GM19023 (cell line): ENCODE data around the gene LCP2.

Source experiments
- ATAC-seq: cut with Tn5 transposase; IDR thresholded peaks from one replicate; pipeline ENCODE4 v1.9.1; 2021; ENCODE audit warnings: mild to moderate bottlenecking, moderate library complexity; ENCODE audit not compliant: unreplicated experiment

Gene LCP2

GRCh38 chr5:170297589-170298462 lies at the start of gene LCP2:
LCP2 (minus strand) TSS chr5:170297777; CDS start chr5:170297611, 166 bp downstream.
- peak; percentile 52 for ATAC-seq

GRCh38 chr5:170347022-170347567 lies 49.5 kb upstream of the LCP2 start:
- ATAC-seq = no peak

GRCh38 chr5:170345971-170346370 lies 48.4 kb upstream of the LCP2 start:
- ATAC-seq = no peak

GRCh38 chr5:170343177-170343576 lies 45.6 kb upstream of the LCP2 start:
- no peak for ATAC-seq

- no peak for ATAC-seq
Measured at GRCh38 chr5:170342153-170342725, 44.7 kb upstream of the LCP2 start.

GRCh38 chr5:170341545-170341944 lies 44.0 kb upstream of the LCP2 start:
- no peak for ATAC-seq

GRCh38 chr5:170339780-170340167 lies 42.2 kb upstream of the LCP2 start:
- no peak for ATAC-seq

- peak; percentile 91 for ATAC-seq
Measured at GRCh38 chr5:170338933-170339779, 41.6 kb upstream of the LCP2 start.

- no peak for ATAC-seq
Measured at GRCh38 chr5:170338291-170338690, 40.7 kb upstream of the LCP2 start.

- no peak for ATAC-seq
Measured at GRCh38 chr5:170337045-170337733, 39.6 kb upstream of the LCP2 start.

- ATAC-seq = no peak
Measured at GRCh38 chr5:170336065-170336464, 38.5 kb upstream of the LCP2 start.

GRCh38 chr5:170334626-170335025 lies 37.0 kb upstream of the LCP2 start:
- no peak for ATAC-seq

- peak; percentile 35 for ATAC-seq
Measured at GRCh38 chr5:170333161-170333910, 35.8 kb upstream of the LCP2 start.

GRCh38 chr5:170332058-170332457 lies 34.5 kb upstream of the LCP2 start:
- no peak for ATAC-seq

GRCh38 chr5:170330568-170331054 lies 33.0 kb upstream of the LCP2 start:
- no peak for ATAC-seq

- ATAC-seq = no peak
Measured at GRCh38 chr5:170329524-170329923, 31.9 kb upstream of the LCP2 start.

GRCh38 chr5:170327829-170328228 lies 30.3 kb upstream of the LCP2 start:
- no peak for ATAC-seq

- no peak for ATAC-seq
Measured at GRCh38 chr5:170327168-170327567, 29.6 kb upstream of the LCP2 start.

GRCh38 chr5:170319301-170319700 lies 21.7 kb upstream of the LCP2 start:
- no peak for ATAC-seq

GRCh38 chr5:170317499-170317898 lies 19.9 kb upstream of the LCP2 start:
- no peak for ATAC-seq
